HepG2 (cell line): ENCODE data around the gene THRA.

Experiments used
- CBX5 ChIP-seq: sonication (generic); formaldehyde crosslinking; IDR thresholded peaks from 2 replicates; pipeline ENCODE4 v1.4.0; 2020; ENCODE audit warnings: missing genetic modification reagents, borderline replicate concordance
- CEBPB ChIP-seq: IDR thresholded peaks from 2 replicates; pipeline ENCODE4 v1.6.1; 2011; ENCODE audit warnings: low read depth, low read length, improper control_type of control experiment, borderline replicate concordance
- POLR2A ChIP-seq, 2 experiments: IDR thresholded peaks; 2 replicates each; pipeline ENCODE4 v1.6.1; 2011; ENCODE audit warnings: low read depth in 2 of 2, low read length in 2 of 2, mild to moderate bottlenecking in 1 of 2, moderate library complexity in 1 of 2; ENCODE audit not compliant: insufficient read depth in 1 of 2
- YY1 ChIP-seq: IDR thresholded peaks from 2 replicates; pipeline ENCODE4 v1.6.1; 2011; ENCODE audit warnings: low read length, low read depth, moderate library complexity, mild to moderate bottlenecking; ENCODE audit not compliant: insufficient read depth, insufficient replicate concordance
- ZNF260 ChIP-seq: sonication (generic); formaldehyde crosslinking; IDR thresholded peaks from 2 replicates; pipeline ENCODE4 v1.4.0; 2020; ENCODE audit warnings: missing genetic modification reagents, low read depth, mild to moderate bottlenecking, borderline replicate concordance
- ZNF850 ChIP-seq: sonication (generic); formaldehyde crosslinking; conservative IDR thresholded peaks from 2 replicates; pipeline ENCODE4 v1.9.0; 2021; ENCODE audit warnings: mild to moderate bottlenecking, missing genetic modification reagents
- TF ChIP-seq, protein P1 (sequence below): sonication (generic); formaldehyde crosslinking; IDR thresholded peaks from 2 replicates; pipeline ENCODE4 v1.4.0; 2020; ENCODE audit warnings: missing genetic modification reagents, borderline replicate concordance

DNA sequence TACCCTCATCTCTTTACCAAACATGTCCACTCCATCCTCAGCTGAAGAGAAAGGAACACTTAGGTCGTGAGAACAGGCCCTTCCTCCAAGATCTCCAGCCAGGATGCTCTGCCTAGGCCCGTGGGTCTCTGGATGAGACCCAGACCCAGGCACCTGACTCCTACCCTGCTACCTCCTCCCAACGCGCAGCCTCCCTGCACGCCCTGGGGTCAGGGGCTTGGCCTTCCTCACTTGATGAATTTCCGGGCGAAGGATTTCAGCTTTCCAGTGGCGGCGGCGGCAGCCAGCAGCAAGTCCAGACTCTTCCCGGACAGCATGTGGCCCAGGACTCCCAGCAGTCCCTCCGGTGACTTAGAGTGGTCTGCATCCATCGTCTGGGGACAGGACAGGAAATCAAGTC is 34.2 kb upstream of the THRA start:
- no peak for TF ChIP-seq POLR2A (IDR thresholded peaks at IDR 0.05; ENCODE audit: insufficient read depth in 1 of 2, low read depth in 2 of 2, low read length in 2 of 2)
- TF ChIP-seq CEBPB, result no peak
- TF ChIP-seq, protein P1, sequence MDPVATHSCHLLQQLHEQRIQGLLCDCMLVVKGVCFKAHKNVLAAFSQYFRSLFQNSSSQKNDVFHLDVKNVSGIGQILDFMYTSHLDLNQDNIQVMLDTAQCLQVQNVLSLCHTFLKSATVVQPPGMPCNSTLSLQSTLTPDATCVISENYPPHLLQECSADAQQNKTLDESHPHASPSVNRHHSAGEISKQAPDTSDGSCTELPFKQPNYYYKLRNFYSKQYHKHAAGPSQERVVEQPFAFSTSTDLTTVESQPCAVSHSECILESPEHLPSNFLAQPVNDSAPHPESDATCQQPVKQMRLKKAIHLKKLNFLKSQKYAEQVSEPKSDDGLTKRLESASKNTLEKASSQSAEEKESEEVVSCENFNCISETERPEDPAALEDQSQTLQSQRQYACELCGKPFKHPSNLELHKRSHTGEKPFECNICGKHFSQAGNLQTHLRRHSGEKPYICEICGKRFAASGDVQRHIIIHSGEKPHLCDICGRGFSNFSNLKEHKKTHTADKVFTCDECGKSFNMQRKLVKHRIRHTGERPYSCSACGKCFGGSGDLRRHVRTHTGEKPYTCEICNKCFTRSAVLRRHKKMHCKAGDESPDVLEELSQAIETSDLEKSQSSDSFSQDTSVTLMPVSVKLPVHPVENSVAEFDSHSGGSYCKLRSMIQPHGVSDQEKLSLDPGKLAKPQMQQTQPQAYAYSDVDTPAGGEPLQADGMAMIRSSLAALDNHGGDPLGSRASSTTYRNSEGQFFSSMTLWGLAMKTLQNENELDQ (CRISPR knock-in tag), result no peak
- TF ChIP-seq ZNF850 (CRISPR knock-in tag), result no peak
- TF ChIP-seq CBX5 (CRISPR knock-in tag), result no peak
- TF ChIP-seq YY1, result no peak
- TF ChIP-seq ZNF260 (CRISPR knock-in tag), result no peak
